Psoas muscle (tissue), 8 donors: ENCODE results near the gene SH3PXD2B. TPM values are rescaled to one million over a fixed set of nuclear protein-coding genes. Genes with fewer than 3 reads are reported as not detected.

Source experiments
- ATAC-seq, 4 donors: fragments of 200-7000 bp; cut with Tn5 transposase; one replicate each; pipeline ENCODE4 v1.9.1; 2020; ENCODE audit warnings: moderate library complexity in 3 of 4, mild to moderate bottlenecking in 2 of 4
- DNase-seq, 2 donors: peaks; one replicate each; pipeline ENCODE4 v3.0.0-alpha.2; 2020
- H3K27ac ChIP-seq: fragments of 200-600 bp; one replicate; pipeline ENCODE4 v1.8.0; 2022
- H3K27me3 ChIP-seq, 3 donors: fragments of 200-600 bp in 1 of 3; one replicate each; pipeline versions ENCODE4 v1.6.1 to v1.8.0; 2013 to 2022; ENCODE audit warnings: low read length in 2 of 3, mild to moderate bottlenecking in 2 of 3, moderate library complexity in 1 of 3; ENCODE audit not compliant: insufficient read depth in 3 of 3
- H3K36me3 ChIP-seq, 2 donors: fragments of 200-600 bp in 1 of 2; one replicate each; pipeline versions ENCODE4 v1.6.1 to v1.8.0; 2013 to 2022; ENCODE audit warnings: low read depth in 1 of 2, mild to moderate bottlenecking in 1 of 2, moderate library complexity in 1 of 2; ENCODE audit not compliant: insufficient read depth in 1 of 2
- H3K4me1 ChIP-seq: fragments of 200-600 bp; one replicate; pipeline ENCODE4 v1.8.0; 2022
- H3K4me3 ChIP-seq: fragments of 200-600 bp; one replicate; pipeline ENCODE4 v1.8.0; 2022; ENCODE audit warnings: mild to moderate bottlenecking
- H3K9me3 ChIP-seq: fragments of 200-600 bp; one replicate; pipeline ENCODE4 v1.8.0; 2022
- CTCF ChIP-seq: fragments of 200-600 bp; IDR thresholded peaks from one replicate; pipeline ENCODE4 v1.8.0; 2022; ENCODE audit warnings: antibody characterized with exemption
- WGBS, 3 donors: extraction: QIAGEN DNeasy Blood & Tissue Kit; methylation state at CpG; one replicate each; pipeline versions ENCODE4 v1.1.6 to v1.1.7; 2013; 5-methylcytosine and 5-hydroxymethylcytosine counted together
- intact Hi-C, 2 donors: fragments of 100-400 bp; cut with DNase I; formaldehyde crosslinking; loops; one replicate each; pipeline versions ENCODE4 v1.11.0 to v1.14.2; 2022
- polyA plus RNA-seq, 3 donors: library from polyadenylated mRNA; stranded (reverse); fragments of 200-250 nt; gene quantifications; one replicate each; pipeline ENCODE4 v1.2.3, GENCODE V29; 2013
- total RNA-seq, 4 donors: library from RNA; stranded (reverse); fragmentation: NEBNext Ultra II Directional in 2 of 4; extraction: Animal tissue kit (Norgen Biotek cat#: 25700) in 2 of 4; gene quantifications; one replicate each; pipeline versions ENCODE4 v1.2.1 to v1.2.4, GENCODE V29; 2021 to 2023
- donor health status: healthy with polysubstance abuse.
- donor health status: DM: no; HTN: no; CAD: no; lungs with moderate emphysema.
- donor health status: Bipolar disorder and iron deficiency.
- donor health status: healthy.
- donor health status: DM: yes; HTN: yes; CAD: no.
- donor health status: DM: no; HTN: no; CAD: no.
- donor health status: DM: no; HTN: no; CAD: no.
- donor health status: DM: yes; HTN: yes; CAD: no.

The SH3PXD2B gene
- total and polyA plus RNA-seq, 7 donors, result 0.58 to 5.3 (median 2.5) TPM

- intact Hi-C loops, result no loop called here
- Histone ChIP-seq H3K27ac (no peak overlapping the region), H3K4me1 (no peaks in the 10 kb centered on the region), H3K36me3 (no peaks in the 10 kb centered on the region), H3K27me3 (no peaks in the 10 kb centered on the region), H3K9me3 (no peaks in the 10 kb centered on the region), H3K4me3 (no peak overlapping the region)
- ATAC-seq, result no peak
- WGBS, 3 donors, result 94 to 98% (median 95%) methylated on average over 11 of the region's 11 CpGs
- DNase-seq, result no peak
- TF ChIP-seq CTCF, result no peak
Observed at GRCh38 chr5:172315587-172316493, 138.5 kb downstream of the SH3PXD2B start.

- intact Hi-C loops, result no loop called here
- ATAC-seq, result peak in 1 of 4 donors; percentile 41
- peak in 1 of 2 donors; percentile 52 for DNase-seq
- no peaks in the 10 kb centered on the region for H3K9me3 ChIP-seq
- H3K4me3 ChIP-seq, result no peak overlapping the region
- no peak overlapping the region for H3K27ac ChIP-seq
- no peaks in the 10 kb centered on the region for H3K27me3 ChIP-seq
- no peaks in the 10 kb centered on the region for H3K36me3 ChIP-seq
- H3K4me1 ChIP-seq, result no peaks in the 10 kb centered on the region
- no peak for TF ChIP-seq CTCF
- 49 to 56% (median 54%) methylated on average over 4 of the region's 4 CpGs for WGBS, 3 donors
Observed at GRCh38 chr5:172313915-172314314, 140.4 kb downstream of the SH3PXD2B start.

- no peak for DNase-seq
- Histone ChIP-seq H3K9me3 (no peaks in the 10 kb centered on the region), H3K27ac (no peak overlapping the region), H3K4me3 (no peak overlapping the region), H3K4me1 (no peaks in the 10 kb centered on the region), H3K27me3 (no peaks in the 10 kb centered on the region), H3K36me3 (no peaks in the 10 kb centered on the region)
- no peak for TF ChIP-seq CTCF
- intact Hi-C loops, result no loop called here
- WGBS, 3 donors, result 31 to 43% (median 36%) methylated on average over 1 of the region's 1 CpG
- ATAC-seq, result no peak
Observed at GRCh38 chr5:172312286-172312685, 142.0 kb downstream of the SH3PXD2B start.

GRCh38 chr5:172311605-172312004 lies 142.7 kb downstream of the SH3PXD2B start:
- no peaks in the 10 kb centered on the region for H3K36me3 ChIP-seq
- no peak overlapping the region for H3K27ac ChIP-seq
- ATAC-seq, result no peak
- no peaks in the 10 kb centered on the region for H3K9me3 ChIP-seq
- intact Hi-C loops, result no loop called here
- H3K27me3 ChIP-seq, result no peaks in the 10 kb centered on the region
- TF ChIP-seq CTCF, result no peak
- peak; percentile 44 to 68 for DNase-seq
- no peaks in the 10 kb centered on the region for H3K4me1 ChIP-seq
- no peak overlapping the region for H3K4me3 ChIP-seq
- WGBS, 3 donors, result 49 to 62% (median 50%) methylated on average over 4 of the region's 4 CpGs
